NCI-H524 treated with DMSO at 0.1 percent for 48 hours (cell line): ENCODE data around the gene RAP1GAP2.
"Not testable (repeated sequence)": the region's sequence is repeated elsewhere in the genome, so short reads cannot be mapped to it uniquely, and the experiment has no call there.

Experiments used
- DNase-seq: peaks from one replicate; lab custom pipeline; 2025; lab: John Stamatoyannopoulos, UW

RAP1GAP2 gene

DNA sequence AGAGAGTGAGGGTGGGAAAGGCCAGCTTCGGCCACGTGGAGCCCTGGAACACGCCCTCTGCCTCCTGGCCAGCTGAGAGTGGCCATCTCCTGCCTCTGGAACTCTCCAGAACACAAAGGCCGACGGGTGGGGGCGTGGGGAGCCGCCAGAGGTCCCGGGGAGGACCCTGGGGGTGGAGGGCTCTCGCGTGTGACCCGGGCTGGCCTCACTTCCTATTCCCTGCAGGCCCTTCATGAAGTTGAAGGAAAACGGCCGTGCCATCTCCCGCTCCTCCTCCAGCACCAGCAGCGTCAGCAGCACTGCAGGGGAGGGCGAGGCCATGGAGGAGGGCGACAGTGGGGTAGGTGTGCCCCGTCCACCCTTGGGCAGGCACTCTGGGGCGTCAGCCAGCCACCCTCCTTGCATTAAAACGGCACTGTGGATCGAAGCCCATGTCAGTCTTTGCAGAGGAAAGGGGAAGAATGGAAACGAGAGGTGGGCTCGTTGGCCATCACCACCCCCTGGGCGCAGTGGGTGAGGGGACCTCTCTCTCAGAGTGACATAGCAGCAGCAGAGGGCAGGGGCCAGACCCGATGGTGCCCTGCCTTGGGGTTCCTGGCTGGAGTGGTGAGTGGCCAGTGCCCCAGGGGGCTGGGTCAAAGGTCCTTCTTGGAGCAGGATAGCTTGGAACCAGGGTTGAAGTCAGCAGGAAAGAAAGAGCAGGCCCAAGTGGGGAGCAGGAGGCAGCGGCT lies 230.1 kb downstream of the RAP1GAP2 start:
- no peak for DNase-seq

- peak; percentile 93 for DNase-seq
Measured at GRCh38 chr17:3026856-3027751, 230.9 kb downstream of the RAP1GAP2 start.

DNA sequence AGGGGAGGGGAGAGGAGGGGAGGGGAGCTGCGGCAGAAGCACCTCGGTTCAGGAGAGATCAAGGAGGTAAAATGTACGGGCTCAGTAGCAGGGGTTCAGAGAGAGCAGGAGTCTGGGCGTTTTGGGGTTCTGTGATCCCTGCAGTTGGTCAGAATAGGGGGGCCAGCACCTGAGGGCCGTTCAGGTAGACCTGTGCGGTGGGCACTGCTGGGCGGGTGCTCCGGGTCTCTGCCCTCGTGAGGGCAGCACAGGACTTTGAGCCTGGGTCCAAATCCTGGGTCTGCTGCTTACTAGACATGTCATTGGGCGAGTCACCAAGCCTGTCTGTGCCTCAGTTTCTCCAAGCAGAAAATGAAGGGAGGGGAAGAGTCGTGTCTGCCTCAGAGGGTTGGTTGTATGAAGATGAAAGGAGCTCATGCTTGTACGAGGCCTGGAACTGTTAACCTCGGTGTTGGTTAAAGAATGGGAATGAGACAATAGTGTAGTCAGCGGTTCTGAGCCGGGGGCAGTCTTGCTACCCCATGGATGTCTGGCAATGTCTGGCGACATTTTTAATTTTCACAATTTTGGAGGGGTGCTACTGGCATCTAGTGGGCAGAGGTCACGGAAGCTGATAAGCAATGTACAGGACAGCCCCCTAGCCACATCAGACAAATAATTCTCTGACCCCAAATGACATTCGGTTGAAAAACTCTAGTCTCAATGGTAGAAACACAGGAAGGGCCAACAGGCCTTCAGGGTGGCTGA lies 231.7 kb downstream of the RAP1GAP2 start:
- no peak for DNase-seq

- DNase-seq = peak; percentile 39
Measured at GRCh38 chr17:3029213-3029913, 233.1 kb downstream of the RAP1GAP2 start.

GRCh38 chr17:3030096-3030495 lies 233.9 kb downstream of the RAP1GAP2 start:
- DNase-seq = no peak

GRCh38 chr17:3030852-3031470 lies 234.7 kb downstream of the RAP1GAP2 start:
- DNase-seq = not testable (repeated sequence)

DNA sequence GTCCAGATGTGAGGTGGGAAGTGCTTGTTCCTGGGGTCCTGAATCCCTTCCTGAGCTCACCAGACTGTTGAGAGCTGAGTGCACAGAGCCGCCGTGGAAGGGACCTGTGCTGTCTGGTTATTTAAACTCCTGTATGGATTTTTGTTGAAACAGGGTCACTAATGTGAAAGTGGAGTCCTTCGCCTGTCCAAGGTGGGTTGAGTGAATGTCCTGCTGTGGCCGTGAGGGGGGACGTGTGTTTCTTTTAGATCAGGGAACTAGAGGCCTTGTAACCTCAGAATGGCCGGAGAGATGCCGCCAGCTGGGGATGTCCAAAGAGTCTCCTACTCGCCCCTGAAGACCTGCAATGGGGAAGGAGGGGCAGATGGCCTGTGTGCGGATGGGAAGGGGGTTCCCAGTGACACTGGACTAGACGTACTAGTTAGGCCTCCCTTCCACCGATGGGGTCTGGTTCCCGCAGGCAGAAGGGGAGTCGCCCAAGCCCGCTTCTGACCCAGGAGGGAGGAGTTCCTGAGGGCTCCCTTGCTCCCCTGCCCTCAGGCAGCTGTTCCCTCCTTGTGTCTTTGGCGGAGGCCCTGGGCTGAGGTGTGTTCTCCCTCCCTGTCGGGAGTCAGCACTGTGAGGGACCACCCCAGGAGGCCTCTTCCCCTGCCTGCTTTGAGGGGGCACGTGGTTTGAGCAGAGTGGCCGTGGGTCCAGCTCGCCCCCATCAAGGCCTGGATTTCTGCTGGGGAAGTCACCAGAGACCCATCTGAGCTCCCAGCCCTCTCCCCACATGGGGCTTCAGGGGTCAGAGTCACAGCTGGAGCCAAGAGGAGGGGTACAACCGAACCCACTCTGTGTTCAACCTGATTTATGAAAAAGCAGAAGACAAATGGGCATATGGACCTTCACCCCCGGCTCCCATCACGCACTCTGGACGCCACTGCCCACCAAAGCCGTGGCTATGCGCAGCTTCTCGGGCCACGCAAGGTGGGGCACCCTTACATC lies 236.3 kb downstream of the RAP1GAP2 start:
- no peak for DNase-seq

DNA sequence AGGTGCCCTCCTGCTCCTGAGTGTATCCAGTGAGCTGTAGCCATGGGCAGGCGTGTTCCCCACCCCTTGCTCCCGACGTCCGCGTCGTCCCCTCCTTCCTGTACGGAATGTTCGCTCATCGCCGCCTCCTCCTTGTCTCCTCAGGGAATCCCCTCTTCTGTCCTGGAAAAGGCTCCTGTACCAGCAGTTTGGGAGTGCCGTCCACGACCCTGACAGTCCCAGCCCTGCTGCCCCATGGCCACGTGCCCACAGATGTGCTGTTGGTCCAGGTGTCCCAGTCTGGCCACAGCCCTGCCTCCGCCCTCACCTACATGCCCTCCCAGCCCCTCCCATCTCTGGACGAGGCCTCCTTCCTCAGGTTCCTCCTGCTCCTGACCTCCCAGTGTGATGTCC lies 237.0 kb downstream of the RAP1GAP2 start:
- DNase-seq = no peak

- no peak for DNase-seq
Measured at GRCh38 chr17:3033741-3034577, 237.7 kb downstream of the RAP1GAP2 start.

- DNase-seq = no peak
Measured at GRCh38 chr17:3034578-3034920, 238.3 kb downstream of the RAP1GAP2 start.

DNA sequence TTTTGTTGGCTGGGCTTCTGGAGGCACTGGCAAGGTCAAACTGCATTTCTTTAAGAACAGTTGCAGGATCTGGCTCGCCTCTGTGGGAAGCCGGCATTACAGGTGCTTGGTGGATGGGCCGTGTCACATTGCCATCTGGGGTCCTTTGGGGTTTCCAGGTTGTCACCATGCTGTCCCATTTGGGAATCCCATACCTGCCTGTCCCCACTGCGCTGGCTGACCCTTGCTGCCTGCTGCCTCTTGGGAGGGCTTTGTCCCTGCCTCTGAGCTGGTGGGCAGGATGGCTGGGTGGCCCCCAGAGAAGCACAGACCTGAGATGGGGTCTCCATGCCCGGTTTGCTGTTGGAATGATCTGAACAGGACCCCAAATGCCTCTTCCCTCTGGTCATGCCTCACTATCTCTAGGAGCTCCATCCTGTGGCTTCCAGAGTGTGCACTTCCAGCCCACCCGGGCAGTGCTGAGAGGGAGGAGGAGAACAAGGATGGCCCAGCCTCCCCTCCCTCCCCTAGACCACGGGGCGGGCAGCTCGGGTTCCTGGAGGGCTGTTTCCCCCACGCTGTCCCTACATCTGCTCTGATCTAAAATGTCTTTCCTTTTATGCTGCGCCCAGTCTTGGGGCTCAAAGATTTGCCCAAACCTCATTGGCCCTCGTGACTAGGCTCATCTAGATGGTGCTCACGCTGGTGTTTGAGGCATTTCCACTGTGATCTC lies 239.2 kb downstream of the RAP1GAP2 start:
- DNase-seq = no peak

- DNase-seq = no peak
Measured at GRCh38 chr17:3035968-3036280, 239.7 kb downstream of the RAP1GAP2 start.

DNA sequence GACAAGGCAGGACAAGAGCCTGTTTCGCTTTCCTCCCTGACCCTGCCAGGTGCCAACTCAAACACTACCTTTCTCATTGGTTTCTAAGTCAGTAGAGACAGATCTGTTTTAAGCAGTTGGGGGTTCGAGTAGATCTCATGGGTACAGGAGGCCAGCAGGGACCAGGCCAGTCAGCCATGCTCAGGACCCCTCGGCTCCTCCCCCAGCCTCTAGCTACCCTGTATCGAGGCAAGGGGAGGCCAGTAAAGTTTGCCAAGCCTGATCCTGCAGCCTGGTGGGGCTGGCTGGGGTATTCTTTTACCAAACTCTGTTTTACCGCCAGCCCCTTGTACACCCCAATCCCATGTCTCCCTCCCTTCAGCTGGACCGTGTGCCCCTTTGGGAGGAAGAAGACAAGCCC lies 240.6 kb downstream of the RAP1GAP2 start:
- no peak for DNase-seq

DNA sequence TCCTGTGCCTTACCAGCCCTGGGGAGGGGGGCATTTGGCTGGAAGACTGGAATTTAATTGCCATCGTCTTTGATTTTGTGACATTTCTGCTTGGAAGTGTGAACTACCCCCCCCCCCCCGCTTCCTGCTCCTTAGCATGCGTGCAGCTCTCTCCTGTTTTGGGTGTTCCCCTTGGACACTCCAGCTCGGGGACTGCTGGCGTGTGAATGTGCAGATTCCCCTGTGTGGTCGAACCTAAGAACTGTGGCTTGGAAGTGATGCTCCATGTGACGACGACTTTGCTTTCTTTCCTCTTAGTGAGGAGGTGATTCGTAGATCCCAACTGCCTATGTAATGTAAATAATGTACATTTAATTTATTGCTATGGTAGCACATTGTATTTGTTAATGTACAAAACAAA lies 241.0 kb downstream of the RAP1GAP2 start:
- no peak for DNase-seq

DNA sequence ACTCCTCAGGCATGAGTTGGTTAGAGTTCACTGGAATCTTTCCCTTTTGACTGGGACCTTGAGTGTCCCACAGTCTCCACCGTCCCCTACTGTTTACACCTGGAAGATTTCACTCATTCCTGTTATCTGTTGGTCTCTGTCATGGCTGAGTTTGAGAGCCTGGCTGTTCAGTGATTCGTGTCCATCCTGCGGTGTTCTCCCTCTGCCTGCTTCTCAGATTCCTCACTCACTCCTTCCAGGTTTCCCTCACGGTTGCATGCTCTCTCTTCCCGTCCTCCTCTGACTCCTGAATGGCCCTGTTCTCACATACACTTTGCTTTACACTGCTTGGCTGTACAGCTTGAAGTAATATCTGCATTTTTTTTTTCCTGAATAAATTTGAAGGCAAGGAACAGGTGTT lies 242.7 kb downstream of the RAP1GAP2 start:
- DNase-seq = no peak

DNA sequence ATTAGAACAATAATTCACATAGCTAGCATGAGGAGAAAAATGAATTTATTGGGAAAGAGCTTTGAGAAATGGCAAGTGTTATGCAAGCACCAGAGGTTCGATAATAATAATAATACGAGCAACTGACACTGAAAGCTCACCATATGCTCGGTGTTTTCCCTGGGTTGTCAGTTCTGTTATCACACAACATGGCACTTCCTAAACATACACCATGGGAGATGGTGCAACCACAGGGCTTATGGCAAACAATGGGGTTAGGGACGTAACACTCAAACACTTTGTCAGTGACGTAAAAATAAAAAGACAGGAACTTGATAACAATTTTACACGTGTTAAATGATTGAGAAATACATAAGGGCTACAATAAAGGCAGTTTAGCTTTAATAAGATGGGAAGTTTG lies 243.5 kb downstream of the RAP1GAP2 start:
- no peak for DNase-seq

- no peak for DNase-seq
Measured at GRCh38 chr17:3040882-3041281, 244.6 kb downstream of the RAP1GAP2 start.

DNA sequence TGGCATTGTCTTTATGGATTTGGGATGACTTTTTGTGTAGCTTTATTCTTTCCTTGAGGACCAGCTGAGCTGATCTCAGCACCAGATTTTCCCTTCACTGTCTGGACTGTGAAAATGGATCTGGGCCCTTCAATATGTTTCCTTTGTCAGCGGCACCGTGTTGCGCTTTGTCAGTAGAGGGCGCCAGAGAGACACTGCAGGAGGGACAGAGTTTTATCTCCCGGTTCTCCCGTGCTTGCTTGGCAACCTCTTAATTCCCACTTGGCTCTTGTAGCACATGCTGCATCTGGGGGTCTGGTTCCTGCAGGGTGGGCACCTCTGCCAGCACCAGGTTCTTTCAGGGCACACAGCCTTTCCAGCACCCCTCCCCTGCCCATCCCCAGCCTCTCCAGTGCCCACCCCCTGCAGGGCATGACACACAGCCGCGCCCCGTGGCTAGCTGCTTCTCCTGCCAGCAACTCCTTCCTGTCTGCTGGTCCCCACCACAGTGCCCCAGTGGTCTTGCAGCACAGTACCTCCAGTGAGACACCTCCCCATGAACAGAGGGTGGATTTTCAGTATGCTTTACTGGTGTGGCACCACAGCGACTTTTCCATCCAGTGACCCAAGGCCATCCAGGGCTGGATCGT lies 247.6 kb downstream of the RAP1GAP2 start:
- no peak for DNase-seq
